Astrocyte (in vitro differentiated cells and primary cell): Measurements from ENCODE around the gene RBM23. TPM values are rescaled to one million over a fixed set of nuclear protein-coding genes. Genes with fewer than 3 reads are reported as not detected.

Source experiments
- DNase-seq: peaks from one replicate; pipeline ENCODE4 v3.0.0-alpha.2; 2010; ENCODE audit warnings: low read depth
- FAIRE-seq: peaks from 2 replicates; lab custom pipeline; 2011; peaks lifted over from hg19 to GRCh38; lab: Jason Lieb, UNC
- H2AFZ ChIP-seq: 2 replicates; pipeline ENCODE4 v1.6.0; 2012; ENCODE audit warnings: low read depth, low read length, inconsistent platforms
- H3K27ac ChIP-seq: 2 replicates; pipeline ENCODE4 v1.5.1; 2011; ENCODE audit warnings: low read depth, low read length, inconsistent platforms
- H3K27me3 ChIP-seq: 2 replicates; pipeline ENCODE4 v1.6.0; 2011; ENCODE audit warnings: low read length, inconsistent platforms; ENCODE audit not compliant: insufficient read depth
- H3K36me3 ChIP-seq: 2 replicates; pipeline ENCODE4 v1.5.1; 2011; ENCODE audit warnings: low read length, inconsistent platforms; ENCODE audit not compliant: insufficient read depth
- H3K4me1 ChIP-seq: 2 replicates; pipeline ENCODE4 v1.5.1; 2011; ENCODE audit warnings: low read length, inconsistent platforms; ENCODE audit not compliant: insufficient read depth
- H3K4me2 ChIP-seq: 2 replicates; pipeline ENCODE4 v1.6.0; 2012; ENCODE audit warnings: low read length, inconsistent platforms
- H3K4me3 ChIP-seq: 2 replicates; pipeline ENCODE4 v1.5.1; 2011; ENCODE audit warnings: low read depth, mild to moderate bottlenecking, low read length, inconsistent platforms; ENCODE audit not compliant: insufficient read depth
- H3K79me2 ChIP-seq: 2 replicates; pipeline ENCODE4 v1.6.0; 2012; ENCODE audit warnings: mild to moderate bottlenecking, low read length, inconsistent platforms; ENCODE audit not compliant: insufficient read depth
- H3K9ac ChIP-seq: 2 replicates; pipeline ENCODE4 v1.6.0; 2012; ENCODE audit warnings: mild to moderate bottlenecking, low read length, inconsistent platforms
- H3K9me3 ChIP-seq: 2 replicates; pipeline ENCODE4 v1.5.1; 2012; ENCODE audit warnings: low read depth, mild to moderate bottlenecking, low read length, inconsistent platforms; ENCODE audit not compliant: insufficient read depth
- H4K20me1 ChIP-seq: 2 replicates; pipeline ENCODE4 v1.6.0; 2012; ENCODE audit warnings: low read length, inconsistent platforms; ENCODE audit not compliant: insufficient read depth
- H3K27ac Mint-ChIP-seq: one replicate; pipeline ENCODE4 v1.8.0; 2021; ENCODE audit warnings: mild to moderate bottlenecking, mixed read lengths; ENCODE audit not compliant: unreplicated experiment
- H3K27me3 Mint-ChIP-seq: one replicate; pipeline ENCODE4 v1.8.0; 2021; ENCODE audit warnings: low read depth, mixed read lengths; ENCODE audit not compliant: unreplicated experiment
- H3K36me3 Mint-ChIP-seq: one replicate; pipeline ENCODE4 v1.8.0; 2021; ENCODE audit warnings: low read depth, mixed read lengths; ENCODE audit not compliant: unreplicated experiment
- H3K4me1 Mint-ChIP-seq: one replicate; pipeline ENCODE4 v1.8.0; 2021; ENCODE audit warnings: low read depth, mixed read lengths; ENCODE audit not compliant: unreplicated experiment
- H3K4me3 Mint-ChIP-seq: one replicate; pipeline ENCODE4 v1.8.0; 2021; ENCODE audit warnings: mild to moderate bottlenecking, moderate library complexity, mixed read lengths; ENCODE audit not compliant: unreplicated experiment
- H3K9me3 Mint-ChIP-seq: one replicate; pipeline ENCODE4 v1.8.0; 2021; ENCODE audit warnings: mild to moderate bottlenecking, mixed read lengths; ENCODE audit not compliant: unreplicated experiment
- CTCF ChIP-seq: IDR thresholded peaks from 2 replicates; pipeline ENCODE4 v1.5.1; 2011; ENCODE audit warnings: low read depth, mild to moderate bottlenecking, inconsistent platforms, low read length, moderate library complexity; ENCODE audit not compliant: insufficient read depth
- EZH2 ChIP-seq: IDR thresholded peaks from 2 replicates; pipeline ENCODE4 v1.6.1; 2012; ENCODE audit warnings: mild to moderate bottlenecking, low read length, inconsistent platforms; ENCODE audit not compliant: insufficient read depth
- total RNA-seq: library from RNA; stranded (reverse); gene quantifications from 2 replicates; pipeline ENCODE4 v1.2.1, GENCODE V29; 2021

RBM23 gene
- total RNA-seq, 1 donor from 2014 or later = 49.3 TPM

DNA sequence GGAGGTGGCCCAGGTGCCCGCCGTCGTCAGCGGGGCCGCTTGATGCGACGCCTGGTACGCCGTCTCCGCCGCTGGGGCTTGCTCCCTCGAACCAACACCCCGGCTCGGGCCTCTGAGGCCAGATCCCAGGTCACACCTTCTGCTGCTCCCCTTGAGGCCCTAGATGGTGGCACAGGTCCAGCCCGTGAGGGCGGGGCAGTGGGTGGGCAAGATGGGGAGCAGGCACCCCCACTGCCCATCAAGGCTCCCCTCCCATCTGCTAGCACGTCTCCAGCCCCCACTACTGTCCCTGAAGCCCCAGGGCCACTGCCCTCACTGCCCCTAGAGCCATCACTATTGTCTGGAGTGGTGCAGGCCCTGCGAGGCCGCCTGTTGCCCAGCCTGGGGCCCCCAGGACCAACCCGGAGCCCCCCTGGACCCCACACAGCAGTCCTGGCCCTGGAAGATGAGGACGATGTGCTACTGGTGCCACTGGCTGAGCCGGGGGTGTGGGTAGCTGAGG, 41.9 kb downstream of the RBM23 start:
- H3K4me1 ChIP-seq = peaks cover 5% of the 10 kb centered on the region
- no peak for TF ChIP-seq EZH2
- no peak for TF ChIP-seq CTCF
- H3K4me3 ChIP-seq = no peak overlapping the region
- FAIRE-seq = no peak
- no peaks in the 10 kb centered on the region for H3K27me3 ChIP-seq
- no peak overlapping the region for H3K4me2 ChIP-seq
- peaks cover 9% of the 10 kb centered on the region for H3K4me1 Mint-ChIP-seq
- peaks cover 25% of the 10 kb centered on the region for H3K79me2 ChIP-seq
- H2AFZ ChIP-seq = no peak overlapping the region
- peaks cover 23% of the 10 kb centered on the region for H3K36me3 Mint-ChIP-seq
- H3K27ac ChIP-seq = no peak overlapping the region
- no peak overlapping the region for H3K27ac Mint-ChIP-seq
- no peak overlapping the region for H3K9ac ChIP-seq
- no peaks in the 10 kb centered on the region for H3K9me3 ChIP-seq
- no peaks in the 10 kb centered on the region for H3K27me3 Mint-ChIP-seq
- peaks cover 31% of the 10 kb centered on the region for H4K20me1 ChIP-seq
- H3K9me3 Mint-ChIP-seq = no peaks in the 10 kb centered on the region
- no peak for DNase-seq
- H3K36me3 ChIP-seq = peaks cover 18% of the 10 kb centered on the region
- H3K4me3 Mint-ChIP-seq = no peak overlapping the region

DNA sequence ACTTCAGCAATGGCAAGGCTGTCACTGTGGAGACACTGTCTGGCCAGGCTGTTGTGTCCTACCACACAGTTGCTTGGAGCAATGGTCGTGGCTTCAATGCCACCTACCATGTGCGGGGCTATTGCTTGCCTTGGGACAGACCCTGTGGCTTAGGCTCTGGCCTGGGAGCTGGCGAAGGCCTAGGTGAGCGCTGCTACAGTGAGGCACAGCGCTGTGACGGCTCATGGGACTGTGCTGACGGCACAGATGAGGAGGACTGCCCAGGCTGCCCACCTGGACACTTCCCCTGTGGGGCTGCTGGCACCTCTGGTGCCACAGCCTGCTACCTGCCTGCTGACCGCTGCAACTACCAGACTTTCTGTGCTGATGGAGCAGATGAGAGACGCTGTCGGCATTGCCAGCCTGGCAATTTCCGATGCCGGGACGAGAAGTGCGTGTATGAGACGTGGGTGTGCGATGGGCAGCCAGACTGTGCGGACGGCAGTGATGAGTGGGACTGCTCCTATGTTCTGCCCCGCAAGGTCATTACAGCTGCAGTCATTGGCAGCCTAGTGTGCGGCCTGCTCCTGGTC, 43.1 kb downstream of the RBM23 start:
- Mint-ChIP-seq H3K36me3 (peaks cover 23% of the 10 kb centered on the region), H3K27ac (no peak overlapping the region), H3K27me3 (no peaks in the 10 kb centered on the region), H3K4me1 (peaks cover 5% of the 10 kb centered on the region), H3K4me3 (no peak overlapping the region), H3K9me3 (no peaks in the 10 kb centered on the region)
- no peak overlapping the region for H3K4me3 ChIP-seq
- H4K20me1 ChIP-seq = peaks cover 31% of the 10 kb centered on the region
- peaks cover 18% of the 10 kb centered on the region for H3K36me3 ChIP-seq
- TF ChIP-seq EZH2 (no peak), CTCF (no peak)
- peaks cover 27% of the 10 kb centered on the region for H3K79me2 ChIP-seq
- no peaks in the 10 kb centered on the region for H3K27me3 ChIP-seq
- no peak overlapping the region for H2AFZ ChIP-seq
- no peaks in the 10 kb centered on the region for H3K9me3 ChIP-seq
- peaks cover 6% of the 10 kb centered on the region for H3K4me1 ChIP-seq
- no peak overlapping the region for H3K4me2 ChIP-seq
- H3K9ac ChIP-seq = no peak overlapping the region
- DNase-seq (no peak), FAIRE-seq (no peak)
- H3K27ac ChIP-seq = no peak overlapping the region

- no peaks in the 10 kb centered on the region for H3K9me3 Mint-ChIP-seq
- H3K9ac ChIP-seq = no peak overlapping the region
- H3K4me3 ChIP-seq = no peak overlapping the region
- no peaks in the 10 kb centered on the region for H3K9me3 ChIP-seq
- no peak for DNase-seq
- no peak overlapping the region for H3K4me3 Mint-ChIP-seq
- H4K20me1 ChIP-seq = peaks cover 31% of the 10 kb centered on the region
- no peaks in the 10 kb centered on the region for H3K27me3 ChIP-seq
- H3K4me1 Mint-ChIP-seq = peaks cover 11% of the 10 kb centered on the region
- peaks cover 23% of the 10 kb centered on the region for H3K36me3 Mint-ChIP-seq
- no peak overlapping the region for H3K4me2 ChIP-seq
- no peak overlapping the region for H3K27ac Mint-ChIP-seq
- H2AFZ ChIP-seq = no peak overlapping the region
- H3K79me2 ChIP-seq = peaks cover 27% of the 10 kb centered on the region
- no peaks in the 10 kb centered on the region for H3K27me3 Mint-ChIP-seq
- no peak for FAIRE-seq
- TF ChIP-seq CTCF = no peak
- no peak for TF ChIP-seq EZH2
- peaks cover 18% of the 10 kb centered on the region for H3K36me3 ChIP-seq
- H3K27ac ChIP-seq = no peak overlapping the region
- H3K4me1 ChIP-seq = peaks cover 11% of the 10 kb centered on the region
Measured at GRCh38 chr14:22875003-22875747, 43.8 kb downstream of the RBM23 start.
